Spleen (tissue), 11 donors: Measurements from ENCODE around the gene ARHGAP22. TPM values are rescaled to one million over a fixed set of nuclear protein-coding genes. Genes with fewer than 3 reads are reported as not detected.
A peak's percentile ranks its signal among the peaks of the same experiment; 100 is the strongest.

Experiments
- DNase-seq: peaks from one replicate; pipeline ENCODE4 v3.0.0-alpha.2; 2020
- H3K27ac ChIP-seq, 8 donors: fragments of 200-600 bp; sonication (generic) in 7 of 8; 1 replicate in 4 of 8; 2 replicates in 4 of 8; pipeline versions ENCODE4 v1.5.0 to v1.8.0; 2016 to 2021; ENCODE audit warnings: inconsistent platforms in 4 of 8, mild to moderate bottlenecking in 4 of 8, moderate library complexity in 1 of 8
- H3K27me3 ChIP-seq, 7 donors: fragments of 200-600 bp; sonication (generic) in 6 of 7; replicated peaks in 1 of 7; 1 replicate in 4 of 7; 2 replicates in 3 of 7; pipeline versions ENCODE4 v1.5.0 to v1.8.0; 2016 to 2021; ENCODE audit warnings: inconsistent platforms in 3 of 7, mild to moderate bottlenecking in 1 of 7
- H3K36me3 ChIP-seq, 6 donors: fragments of 200-600 bp; sonication (generic) in 5 of 6; 1 replicate in 4 of 6; 2 replicates in 2 of 6; pipeline versions ENCODE4 v1.5.0 to v1.8.0; 2016 to 2021; ENCODE audit warnings: inconsistent platforms in 2 of 6
- H3K4me1 ChIP-seq, 6 donors: fragments of 200-600 bp; sonication (generic) in 5 of 6; 1 replicate in 3 of 6; 2 replicates in 3 of 6; pipeline versions ENCODE4 v1.5.0 to v1.8.0; 2016 to 2021; ENCODE audit warnings: inconsistent platforms in 3 of 6
- H3K4me3 ChIP-seq, 8 donors: fragments of 200-600 bp; sonication (generic) in 7 of 8; 1 replicate in 4 of 8; 2 replicates in 4 of 8; pipeline versions ENCODE4 v1.5.0 to v1.8.0; 2016 to 2021; ENCODE audit warnings: inconsistent platforms in 4 of 8, mild to moderate bottlenecking in 4 of 8, moderate library complexity in 2 of 8
- H3K9me3 ChIP-seq, 8 donors: fragments of 200-600 bp; sonication (generic) in 7 of 8; 1 replicate in 4 of 8; 2 replicates in 4 of 8; pipeline versions ENCODE4 v1.5.0 to v1.8.0; 2016 to 2021; ENCODE audit warnings: inconsistent platforms in 4 of 8
- POLR2A ChIP-seq, 3 donors: fragments of 450-650 bp; IDR thresholded peaks; one replicate each; pipeline ENCODE4 v1.5.1; 2017; ENCODE audit warnings: antibody characterized with exemption in 3 of 3, mild to moderate bottlenecking in 1 of 3
- POLR2AphosphoS5 ChIP-seq, 3 donors: sonication (generic); formaldehyde crosslinking; IDR thresholded peaks; one replicate each; pipeline ENCODE4 v1.5.1; 2017; ENCODE audit warnings: antibody characterized with exemption in 3 of 3
- WGBS, 5 donors: extraction: QIAGEN DNeasy Blood & Tissue Kit in 3 of 5; methylation state at CpG; one replicate each; pipeline versions ENCODE4 v1.1.5 to v1.1.7; 2013 to 2018; 5-methylcytosine and 5-hydroxymethylcytosine counted together
- intact Hi-C: fragments of 100-400 bp; cut with DNase I; formaldehyde crosslinking; loops from one replicate; pipeline ENCODE4 v1.15.0; 2023; ENCODE audit warnings: low total_unique reads
- polyA plus RNA-seq, 3 donors: library from polyadenylated mRNA; stranded (reverse); fragments of 200-250 nt; gene quantifications; one replicate each; pipeline ENCODE4 v1.2.1, GENCODE V29; 2013
- total RNA-seq, 7 donors: library from RNA; depleted of rRNA in 3 of 7; stranded (reverse); fragments of >200 nt in 3 of 7; fragmentation: NEBNext Ultra II Directional in 4 of 7; extraction: Animal tissue kit (Norgen Biotek cat#: 25700) in 4 of 7; gene quantifications; one replicate each; pipeline versions ENCODE4 v1.1.0 to v1.2.1, GENCODE V29; 2016 to 2021
- TF ChIP-seq, protein P1 (sequence below), 11 experiments: fragments of 200-600 bp in 7 of 11; fragments of 450-650 bp in 4 of 11; sonication (generic) in 4 of 11; IDR thresholded peaks in 8 of 11; conservative IDR thresholded peaks in 3 of 11; 1 replicate in 7 of 11; 2 replicates in 4 of 11; pipeline versions ENCODE4 v1.4.0 to v1.8.0; 2016 to 2021; ENCODE audit warnings: antibody characterized with exemption in 11 of 11, inconsistent platforms in 4 of 11, mild to moderate bottlenecking in 1 of 11
- donor health status: healthy with polysubstance abuse.
- donor health status: DM: no; HTN: no; CAD: no; lungs with moderate emphysema.
- donor health status: DM: no; HTN: no; CAD: no.
- donor health status: Bipolar disorder and iron deficiency.
- donor health status: healthy.
- donor health status: DM: no; HTN: no; CAD: no.
- donor health status: DM: yes; HTN: yes; CAD: no.

ARHGAP22 gene
- total and polyA plus RNA-seq, 10 donors, result 0.56 to 7.5 (median 3.2) TPM

DNA sequence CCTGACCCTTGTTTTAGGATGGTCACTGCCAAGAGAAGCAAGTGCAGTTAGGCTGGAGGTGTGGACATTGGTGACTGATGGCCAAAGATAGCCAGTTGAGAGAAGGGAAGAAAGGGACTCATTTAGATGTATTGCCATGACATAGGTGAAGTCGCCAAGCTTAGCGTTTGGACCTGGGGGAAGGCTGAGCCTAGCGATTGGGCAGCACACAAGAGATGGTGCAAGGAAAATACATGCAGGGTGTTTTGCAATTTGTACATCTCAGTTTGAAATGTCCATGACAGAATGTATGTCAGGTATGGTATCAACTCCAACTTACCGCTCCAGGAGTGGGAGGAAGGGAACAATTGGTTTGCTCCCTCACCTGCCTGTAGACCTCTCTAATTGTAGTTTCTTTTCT is 164.1 kb downstream of the ARHGAP22 start:
- 94 to 97% (median 96%) methylated on average over 4 of the region's 4 CpGs for WGBS, 5 donors
- Histone ChIP-seq H3K4me1 (no peaks in the 10 kb centered on the region), H3K36me3 (peaks cover 0 to 23% (median 0%) of the 10 kb centered on the region in 6 donors), H3K27me3 (peaks cover 0 to 7% (median 0%) of the 10 kb centered on the region in 7 donors), H3K27ac (no peak overlapping the region), H3K9me3 (no peaks in the 10 kb centered on the region), H3K4me3 (no peak overlapping the region)
- intact Hi-C loops, result no loop called here
- no peak for DNase-seq
- no peak for TF ChIP-seq POLR2A (IDR thresholded peaks at IDR 0.05)
- TF ChIP-seq POLR2AphosphoS5 (IDR thresholded peaks at IDR 0.05), result no peak
- TF ChIP-seq, protein P1, sequence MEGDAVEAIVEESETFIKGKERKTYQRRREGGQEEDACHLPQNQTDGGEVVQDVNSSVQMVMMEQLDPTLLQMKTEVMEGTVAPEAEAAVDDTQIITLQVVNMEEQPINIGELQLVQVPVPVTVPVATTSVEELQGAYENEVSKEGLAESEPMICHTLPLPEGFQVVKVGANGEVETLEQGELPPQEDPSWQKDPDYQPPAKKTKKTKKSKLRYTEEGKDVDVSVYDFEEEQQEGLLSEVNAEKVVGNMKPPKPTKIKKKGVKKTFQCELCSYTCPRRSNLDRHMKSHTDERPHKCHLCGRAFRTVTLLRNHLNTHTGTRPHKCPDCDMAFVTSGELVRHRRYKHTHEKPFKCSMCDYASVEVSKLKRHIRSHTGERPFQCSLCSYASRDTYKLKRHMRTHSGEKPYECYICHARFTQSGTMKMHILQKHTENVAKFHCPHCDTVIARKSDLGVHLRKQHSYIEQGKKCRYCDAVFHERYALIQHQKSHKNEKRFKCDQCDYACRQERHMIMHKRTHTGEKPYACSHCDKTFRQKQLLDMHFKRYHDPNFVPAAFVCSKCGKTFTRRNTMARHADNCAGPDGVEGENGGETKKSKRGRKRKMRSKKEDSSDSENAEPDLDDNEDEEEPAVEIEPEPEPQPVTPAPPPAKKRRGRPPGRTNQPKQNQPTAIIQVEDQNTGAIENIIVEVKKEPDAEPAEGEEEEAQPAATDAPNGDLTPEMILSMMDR (IDR thresholded peaks at IDR 0.05 in 8 of 11, conservative IDR thresholded peaks at IDR 0.05 in 3 of 11), result no peak

DNA sequence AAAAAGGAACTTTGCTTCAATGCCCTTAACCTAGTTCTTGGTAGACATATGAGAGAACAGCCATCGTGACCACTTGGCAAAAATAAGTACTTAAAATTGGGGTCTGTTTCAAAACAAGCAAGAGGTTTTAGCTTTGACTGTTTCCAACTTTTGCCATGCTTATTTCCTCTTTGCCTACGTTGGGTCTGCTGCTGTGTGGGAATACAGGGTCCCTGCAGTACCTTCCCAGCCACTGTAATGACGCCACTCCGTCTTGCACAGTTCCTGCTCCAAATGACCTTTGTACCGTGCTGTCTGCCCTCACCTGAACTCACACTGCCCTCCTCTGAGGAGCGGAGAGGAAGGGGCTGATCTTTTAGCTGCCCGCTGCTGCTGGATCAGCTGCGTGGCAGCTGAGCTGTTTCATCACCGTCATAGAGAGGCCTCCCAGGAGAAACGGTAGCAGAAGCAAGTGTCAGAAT is 165.3 kb downstream of the ARHGAP22 start:
- TF ChIP-seq POLR2A (IDR thresholded peaks at IDR 0.05) (no peak), POLR2AphosphoS5 (IDR thresholded peaks at IDR 0.05) (no peak)
- TF ChIP-seq, protein P1 (IDR thresholded peaks at IDR 0.05 in 8 of 11, conservative IDR thresholded peaks at IDR 0.05 in 3 of 11), result no peak
- 75 to 86% (median 81%) methylated on average over 10 of the region's 10 CpGs for WGBS, 5 donors
- H3K27me3 ChIP-seq, result no peaks in the 10 kb centered on the region
- H3K4me1 ChIP-seq, result no peaks in the 10 kb centered on the region
- intact Hi-C loops, result no loop called here
- peaks cover 0 to 34% (median 4%) of the 10 kb centered on the region in 6 donors for H3K36me3 ChIP-seq
- no peak overlapping the region for H3K27ac ChIP-seq
- DNase-seq, result peak; percentile 46
- H3K4me3 ChIP-seq, result no peak overlapping the region
- no peaks in the 10 kb centered on the region for H3K9me3 ChIP-seq

DNA sequence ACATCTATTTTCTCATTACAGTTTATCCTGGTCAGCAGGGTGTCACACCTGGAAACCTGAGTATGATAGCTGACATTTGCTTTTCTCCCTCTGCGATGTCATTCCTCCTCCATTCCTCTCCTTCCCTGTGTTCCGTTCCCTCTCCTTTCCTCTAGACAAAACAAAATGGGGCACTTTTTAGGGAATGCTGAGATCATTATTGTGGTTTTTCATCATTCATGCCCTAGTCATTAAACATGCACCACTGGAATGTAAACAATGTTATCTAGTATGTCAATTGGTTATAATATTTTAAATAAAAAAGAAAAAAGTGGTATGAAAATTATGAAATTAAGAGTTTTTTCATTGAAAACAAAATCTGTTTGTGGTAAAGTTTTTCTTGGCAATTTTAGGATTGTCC is 165.8 kb downstream of the ARHGAP22 start:
- H3K27ac ChIP-seq, result no peak overlapping the region
- 93 to 97% (median 94%) methylated on average over 2 of the region's 2 CpGs for WGBS, 5 donors
- H3K36me3 ChIP-seq, result peaks cover 0 to 39% (median 6%) of the 10 kb centered on the region in 6 donors
- intact Hi-C loops, result no loop called here
- no peak overlapping the region for H3K4me3 ChIP-seq
- H3K27me3 ChIP-seq, result no peaks in the 10 kb centered on the region
- H3K4me1 ChIP-seq, result no peaks in the 10 kb centered on the region
- no peaks in the 10 kb centered on the region for H3K9me3 ChIP-seq
- DNase-seq, result no peak
- TF ChIP-seq POLR2AphosphoS5 (IDR thresholded peaks at IDR 0.05), result no peak

DNA sequence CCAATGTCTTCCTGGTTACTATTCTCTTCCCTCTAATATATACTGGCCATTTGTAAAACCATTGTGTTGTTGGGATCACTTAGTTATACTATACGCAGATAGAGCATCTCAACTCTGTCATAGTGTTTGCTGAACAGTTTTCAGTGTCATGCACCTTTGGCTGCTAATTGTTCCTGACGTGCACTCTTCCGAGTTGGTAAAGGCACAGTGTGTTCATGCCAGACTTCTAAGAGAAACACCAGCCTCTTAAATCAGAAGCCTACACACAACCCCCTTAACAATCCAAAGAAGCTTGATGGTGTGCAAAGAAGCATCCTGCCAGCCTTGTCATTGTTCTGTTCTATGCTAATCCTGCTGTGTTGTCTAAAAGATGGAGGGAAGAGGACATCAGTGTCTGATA is 167.3 kb downstream of the ARHGAP22 start:
- DNase-seq, result no peak
- TF ChIP-seq POLR2AphosphoS5 (IDR thresholded peaks at IDR 0.05), result no peak
- no peak for TF ChIP-seq POLR2A (IDR thresholded peaks at IDR 0.05)
- TF ChIP-seq, protein P1 (IDR thresholded peaks at IDR 0.05 in 8 of 11, conservative IDR thresholded peaks at IDR 0.05 in 3 of 11), result no peak
- H3K36me3 ChIP-seq, result peaks cover 0 to 51% (median 6%) of the 10 kb centered on the region in 6 donors
- H3K9me3 ChIP-seq, result no peaks in the 10 kb centered on the region
- 93 to 97% (median 94%) methylated on average over 3 of the region's 3 CpGs for WGBS, 5 donors
- intact Hi-C loops, result no loop called here
- H3K4me1 ChIP-seq, result no peaks in the 10 kb centered on the region
- H3K27ac ChIP-seq, result no peak overlapping the region
- no peak overlapping the region for H3K4me3 ChIP-seq
- no peaks in the 10 kb centered on the region for H3K27me3 ChIP-seq

DNA sequence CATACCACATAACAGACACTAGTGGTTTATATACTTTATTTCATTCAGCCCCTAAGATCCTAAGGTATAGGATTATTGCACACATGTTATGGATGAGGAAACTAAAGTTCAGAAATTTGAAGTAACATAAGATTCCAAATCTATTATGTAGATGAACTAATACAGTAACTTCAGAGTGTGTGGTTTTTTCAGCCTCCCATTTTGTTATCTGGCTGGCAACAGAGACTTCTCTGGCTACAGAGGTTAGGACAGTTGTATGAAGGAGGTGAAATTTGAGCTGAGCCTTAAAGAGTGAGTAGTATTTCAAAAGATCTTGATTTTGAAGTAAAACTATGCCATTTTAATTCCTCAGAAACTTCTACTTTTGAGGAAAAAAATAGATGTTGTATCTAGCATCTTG is 173.0 kb downstream of the ARHGAP22 start:
- TF ChIP-seq POLR2A (IDR thresholded peaks at IDR 0.05), result no peak
- TF ChIP-seq, protein P1 (IDR thresholded peaks at IDR 0.05 in 8 of 11, conservative IDR thresholded peaks at IDR 0.05 in 3 of 11), result no peak
- TF ChIP-seq POLR2AphosphoS5 (IDR thresholded peaks at IDR 0.05), result no peak
- Histone ChIP-seq H3K27ac (no peak overlapping the region), H3K9me3 (no peaks in the 10 kb centered on the region), H3K36me3 (peaks cover 0 to 72% (median 9%) of the 10 kb centered on the region in 6 donors), H3K4me1 (peaks cover 0 to 3% (median 0%) of the 10 kb centered on the region in 6 donors), H3K27me3 (no peaks in the 10 kb centered on the region), H3K4me3 (no peak overlapping the region)
- DNase-seq, result no peak
- intact Hi-C loops, result no loop called here
